ENCODE measurements around the gene BMPR1A. TPM values are rescaled to one million over a fixed set of nuclear protein-coding genes. Genes with fewer than 3 reads are reported as not detected.

BMPR1A gene
- polyA plus RNA-seq, 3 donors from 2014 or later = 0.99 to 3.3 (median 2.2) TPM

DNA sequence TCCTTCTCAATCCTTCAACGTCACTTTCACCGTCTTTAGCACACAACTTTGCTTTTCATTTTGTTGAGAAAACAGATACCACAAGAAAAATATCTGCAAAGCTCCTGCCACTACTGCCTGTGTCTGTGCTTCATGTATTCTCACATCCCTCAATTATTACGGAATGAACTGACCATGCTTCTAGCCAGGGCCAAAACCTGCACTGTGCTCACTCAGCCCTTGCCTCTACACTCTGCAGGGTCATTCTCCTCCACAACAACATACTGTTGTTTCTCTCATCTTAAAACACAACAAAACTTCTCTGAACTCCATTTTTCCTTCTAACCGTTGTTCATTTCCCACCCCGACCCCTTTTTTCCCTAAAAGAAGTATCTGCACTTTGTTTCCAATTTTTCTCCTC, 29.5 kb downstream of the BMPR1A start:
- peaks cover 0 to 9% (median 5%) of the 10 kb centered on the region in 3 donors for H3K36me3 Mint-ChIP-seq
- H3K9me3 Mint-ChIP-seq = peaks cover 0 to 2% (median 0%) of the 10 kb centered on the region in 6 donors
- peaks cover 0 to 4% (median 2%) of the 10 kb centered on the region in 3 donors for H3K27me3 Mint-ChIP-seq (ENCODE audit: low read depth in 3 of 3)
- no peak overlapping the region for H3K27ac Mint-ChIP-seq
- no peak overlapping the region for H3K4me3 Mint-ChIP-seq
- peaks cover 0 to 1% of the 10 kb centered on the region in 2 donors for H3K4me1 Mint-ChIP-seq
- no peak for DNase-seq

DNA sequence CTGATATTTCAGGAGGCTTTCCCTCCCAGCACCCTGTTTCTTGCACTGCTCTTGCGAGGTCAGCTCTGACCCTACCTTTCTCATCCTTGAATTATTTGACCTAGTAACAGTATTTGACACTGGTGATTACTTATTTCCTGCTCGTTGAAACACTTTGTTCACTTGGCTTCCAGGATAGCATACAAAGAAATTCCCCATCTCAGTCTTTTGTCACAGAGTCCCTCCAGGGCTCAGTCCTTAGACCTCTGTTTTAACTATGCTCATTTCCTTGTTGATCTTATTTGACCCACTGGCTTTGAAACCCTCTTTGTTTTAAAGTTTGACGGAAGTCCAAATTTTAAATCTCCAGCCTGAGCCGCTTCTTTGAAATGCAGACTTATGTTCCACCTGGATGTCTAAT, 29.9 kb downstream of the BMPR1A start:
- DNase-seq = no peak
- Mint-ChIP-seq H3K4me1 (peaks cover 0 to 1% of the 10 kb centered on the region in 2 donors), H3K27me3 (ENCODE audit: low read depth in 3 of 3) (peaks cover 0 to 4% (median 2%) of the 10 kb centered on the region in 3 donors), H3K36me3 (peaks cover 0 to 9% (median 5%) of the 10 kb centered on the region in 3 donors), H3K27ac (no peak overlapping the region), H3K4me3 (no peak overlapping the region), H3K9me3 (peaks cover 0 to 2% (median 0%) of the 10 kb centered on the region in 6 donors)

DNA sequence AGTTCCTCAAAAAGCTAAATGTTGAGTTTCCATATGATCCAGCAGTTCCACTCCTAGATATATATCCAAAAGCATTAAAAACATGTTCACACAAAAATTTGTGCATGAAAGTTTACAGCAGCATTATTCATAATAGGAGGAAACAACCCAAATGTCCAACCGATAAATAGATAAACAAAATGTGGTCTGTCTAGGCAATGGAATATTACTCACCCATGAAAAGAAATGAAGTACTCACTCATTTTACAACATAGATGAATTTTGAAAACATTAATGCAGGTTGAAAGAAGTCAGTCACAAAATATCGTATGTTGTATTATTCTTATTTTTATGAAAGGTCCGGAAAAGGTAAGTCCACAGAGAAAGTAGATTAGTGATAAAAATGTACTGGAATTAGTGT, 34.0 kb downstream of the BMPR1A start:
- peaks cover 0 to 2% (median 0%) of the 10 kb centered on the region in 3 donors for H3K27me3 Mint-ChIP-seq (ENCODE audit: low read depth in 3 of 3)
- peaks cover 0 to 2% (median 0%) of the 10 kb centered on the region in 6 donors for H3K9me3 Mint-ChIP-seq
- DNase-seq = no peak
- peaks cover 0 to 3% of the 10 kb centered on the region in 2 donors for H3K4me1 Mint-ChIP-seq
- peaks cover 0 to 5% (median 5%) of the 10 kb centered on the region in 3 donors for H3K36me3 Mint-ChIP-seq
- no peak overlapping the region for H3K4me3 Mint-ChIP-seq
- no peak overlapping the region for H3K27ac Mint-ChIP-seq

DNA sequence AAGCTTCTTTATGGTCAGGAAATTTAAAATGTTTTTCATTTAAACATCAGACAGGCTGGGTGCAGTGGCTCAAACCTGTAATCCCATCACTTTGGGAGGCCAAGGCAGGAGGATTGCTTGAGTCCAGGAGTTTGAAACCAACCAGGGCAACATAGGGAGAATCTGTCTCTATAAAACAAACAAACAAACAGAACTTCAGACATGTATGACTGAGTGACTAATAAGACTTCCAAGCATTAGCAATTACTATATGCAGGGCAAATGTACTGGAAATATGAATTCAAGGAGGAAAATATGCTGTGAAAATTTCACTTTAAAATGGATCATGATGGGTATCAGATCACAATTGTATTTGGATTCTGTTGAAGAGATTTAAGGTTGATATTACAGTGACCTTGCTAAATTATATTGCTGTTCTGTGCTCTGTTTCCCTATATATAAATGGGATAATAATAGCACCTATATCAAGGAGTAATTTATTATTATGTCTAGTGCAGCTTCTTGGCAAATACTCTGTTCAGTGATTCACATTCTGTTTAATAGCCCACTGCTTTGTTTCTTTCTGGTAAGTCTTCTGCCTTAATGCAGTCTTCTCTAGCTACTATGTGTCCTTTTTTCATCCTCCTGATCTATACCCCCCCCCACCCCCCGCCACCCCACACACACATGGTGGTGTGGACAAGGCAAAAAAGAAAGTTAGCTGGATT, 36.2 kb downstream of the BMPR1A start:
- no peak for DNase-seq
- H3K36me3 Mint-ChIP-seq = peaks cover 0 to 5% (median 2%) of the 10 kb centered on the region in 3 donors
- peaks cover 0 to 5% (median 0%) of the 10 kb centered on the region in 3 donors for H3K27me3 Mint-ChIP-seq (ENCODE audit: low read depth in 3 of 3)
- no peaks in the 10 kb centered on the region for H3K9me3 Mint-ChIP-seq
- H3K4me1 Mint-ChIP-seq = peaks cover 0 to 4% of the 10 kb centered on the region in 2 donors
- no peak overlapping the region for H3K4me3 Mint-ChIP-seq
- H3K27ac Mint-ChIP-seq = no peak overlapping the region

DNA sequence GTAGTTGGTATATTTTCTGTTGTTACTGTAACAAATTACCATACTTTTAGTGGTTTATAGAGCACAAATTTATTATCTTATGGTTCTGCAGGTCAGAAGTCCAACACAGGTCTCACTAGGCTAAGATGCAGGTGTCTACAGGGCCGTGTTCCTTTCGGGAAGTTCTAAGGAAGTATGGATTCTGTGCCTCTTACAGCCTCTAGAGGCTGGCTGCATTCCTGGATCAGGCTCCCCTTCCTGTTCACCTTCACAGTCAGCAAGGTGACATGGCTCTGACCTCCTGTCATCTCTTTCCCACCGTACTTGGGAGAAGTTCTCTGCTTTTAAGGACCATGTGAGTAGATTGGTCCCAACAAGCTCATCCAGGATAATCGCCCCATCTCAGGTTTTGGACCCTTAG, 37.3 kb downstream of the BMPR1A start:
- Mint-ChIP-seq H3K9me3 (no peaks in the 10 kb centered on the region), H3K27ac (no peak overlapping the region), H3K4me3 (no peak overlapping the region), H3K36me3 (peaks cover 0 to 4% (median 0%) of the 10 kb centered on the region in 3 donors), H3K4me1 (peaks cover 3 to 6% of the 10 kb centered on the region in 2 donors), H3K27me3 (ENCODE audit: low read depth in 3 of 3) (peaks cover 0 to 5% (median 0%) of the 10 kb centered on the region in 3 donors)
- DNase-seq = no peak

DNA sequence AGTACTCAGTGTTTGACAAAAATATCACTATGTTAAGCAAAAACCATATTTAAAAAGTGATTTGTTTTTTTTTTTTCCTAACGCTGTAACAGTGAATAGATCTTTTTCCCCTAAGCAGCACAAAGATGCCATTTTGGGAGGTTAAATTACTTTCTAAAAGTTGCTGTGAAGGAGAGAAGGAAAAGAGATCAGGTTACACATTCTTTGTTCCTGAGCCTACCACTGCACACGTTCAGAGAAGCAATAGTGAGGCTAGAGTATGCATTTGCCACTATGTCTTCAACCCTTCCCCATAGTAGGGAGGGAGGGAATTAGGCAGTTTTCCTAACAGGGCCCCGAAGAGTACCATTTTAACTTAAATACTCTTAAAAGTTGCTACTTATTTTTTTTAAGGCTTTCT, 38.9 kb downstream of the BMPR1A start:
- no peak for DNase-seq
- H3K9me3 Mint-ChIP-seq = no peaks in the 10 kb centered on the region
- peaks cover 0 to 4% (median 0%) of the 10 kb centered on the region in 3 donors for H3K36me3 Mint-ChIP-seq

DNA sequence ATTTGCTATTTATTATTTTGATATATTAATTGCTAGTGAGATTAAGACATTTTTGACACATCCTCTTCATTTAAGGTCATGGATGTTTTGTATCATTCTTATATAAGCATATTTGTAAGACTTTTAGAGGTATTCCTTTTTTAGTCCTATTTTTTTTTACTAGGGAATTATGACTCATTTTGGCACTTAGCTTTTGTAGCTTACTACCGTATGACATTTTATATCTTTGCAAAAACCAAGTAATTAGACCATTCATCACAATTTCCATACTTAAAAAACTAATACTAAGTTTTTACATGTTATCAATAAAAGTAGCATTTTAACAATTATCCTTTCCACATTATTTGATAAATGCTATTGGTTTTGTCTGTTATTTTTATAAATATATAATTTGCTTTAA, 41.6 kb downstream of the BMPR1A start:
- Mint-ChIP-seq H3K36me3 (peaks cover 0 to 4% (median 0%) of the 10 kb centered on the region in 3 donors), H3K4me1 (peaks cover 7 to 10% of the 10 kb centered on the region in 2 donors), H3K27me3 (ENCODE audit: low read depth in 3 of 3) (peaks cover 0 to 4% (median 0%) of the 10 kb centered on the region in 3 donors), H3K27ac (no peak overlapping the region), H3K9me3 (no peaks in the 10 kb centered on the region), H3K4me3 (no peak overlapping the region)
- DNase-seq = no peak

More for the DNA sequence above, 38.9 kb downstream of the BMPR1A start:
- peak overlapping the region in 1 of 6 donors; percentile 40 for H3K27ac Mint-ChIP-seq
- peaks cover 0 to 5% (median 0%) of the 10 kb centered on the region in 3 donors for H3K27me3 Mint-ChIP-seq (ENCODE audit: low read depth in 3 of 3)
- H3K4me1 Mint-ChIP-seq = peaks cover 7 to 11% of the 10 kb centered on the region in 2 donors
- no peak overlapping the region for H3K4me3 Mint-ChIP-seq

DNA sequence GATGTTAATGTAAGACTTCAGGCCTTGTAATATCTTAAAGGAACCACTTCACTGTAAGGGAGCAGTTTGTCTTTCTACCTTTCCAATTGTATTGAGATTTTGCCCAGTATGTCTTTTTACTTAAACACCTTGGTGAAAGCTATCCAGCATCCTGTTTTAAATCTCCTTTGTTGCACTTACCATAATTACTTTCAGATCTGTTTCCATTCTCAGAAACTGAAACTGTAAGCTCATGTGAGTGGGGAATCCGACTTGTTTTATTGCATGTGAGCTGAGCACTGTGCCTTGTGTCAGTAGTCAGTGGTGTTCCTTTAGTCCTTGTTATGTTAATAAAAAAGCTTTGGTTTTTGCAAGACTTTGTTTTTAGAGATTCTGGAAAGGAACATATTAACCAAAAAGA, 42.2 kb downstream of the BMPR1A start:
- Mint-ChIP-seq H3K27me3 (ENCODE audit: low read depth in 3 of 3) (peaks cover 0 to 4% (median 0%) of the 10 kb centered on the region in 3 donors), H3K4me3 (no peak overlapping the region)

DNA sequence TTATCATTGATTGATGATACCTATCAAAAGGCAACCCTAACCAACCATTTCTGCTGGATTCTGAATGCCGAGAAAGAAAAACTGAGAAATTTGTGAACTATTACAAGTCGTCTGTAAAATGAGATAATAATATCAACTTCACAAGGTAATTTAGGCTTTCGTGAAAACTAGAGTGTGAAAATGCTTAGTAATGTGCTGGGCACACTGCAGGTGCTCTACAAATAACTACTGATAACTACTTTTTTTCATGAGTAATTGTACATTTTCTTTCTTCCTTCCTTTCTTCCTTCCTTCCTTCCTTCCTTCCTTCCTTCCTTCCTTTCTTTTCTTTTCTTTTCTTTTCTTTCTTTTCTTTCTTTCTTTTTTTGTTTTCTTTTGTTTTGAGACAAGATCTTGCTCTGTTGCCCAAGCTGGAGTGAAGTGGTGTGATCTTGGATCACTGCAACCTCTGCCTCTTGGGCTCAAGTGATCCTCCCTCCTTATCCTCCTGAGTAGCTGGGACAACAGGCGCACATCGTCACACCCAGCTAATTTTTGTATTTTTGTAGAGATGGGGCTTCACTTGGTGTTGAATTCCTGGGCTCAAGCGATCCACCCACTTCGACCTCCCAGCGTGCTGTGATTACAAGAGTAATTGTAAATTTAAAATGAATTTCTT, 42.9 kb downstream of the BMPR1A start:
- peak overlapping the region in 1 of 6 donors; percentile 25 for H3K27ac Mint-ChIP-seq
- no peak overlapping the region for H3K4me3 Mint-ChIP-seq
- H3K27me3 Mint-ChIP-seq (ENCODE audit: low read depth in 3 of 3) = peaks cover 0 to 4% (median 0%) of the 10 kb centered on the region in 3 donors
- H3K9me3 Mint-ChIP-seq = no peaks in the 10 kb centered on the region
- no peak for DNase-seq
- H3K4me1 Mint-ChIP-seq = peaks cover 7 to 8% of the 10 kb centered on the region in 2 donors
- peaks cover 0 to 4% (median 0%) of the 10 kb centered on the region in 3 donors for H3K36me3 Mint-ChIP-seq

More for the DNA sequence above, 42.2 kb downstream of the BMPR1A start:
- DNase-seq = no peak
- peaks cover 7 to 10% of the 10 kb centered on the region in 2 donors for H3K4me1 Mint-ChIP-seq
- H3K36me3 Mint-ChIP-seq = peaks cover 0 to 4% (median 0%) of the 10 kb centered on the region in 3 donors
- no peaks in the 10 kb centered on the region for H3K9me3 Mint-ChIP-seq
- H3K27ac Mint-ChIP-seq = peak overlapping the region in 1 of 6 donors; percentile 65

DNA sequence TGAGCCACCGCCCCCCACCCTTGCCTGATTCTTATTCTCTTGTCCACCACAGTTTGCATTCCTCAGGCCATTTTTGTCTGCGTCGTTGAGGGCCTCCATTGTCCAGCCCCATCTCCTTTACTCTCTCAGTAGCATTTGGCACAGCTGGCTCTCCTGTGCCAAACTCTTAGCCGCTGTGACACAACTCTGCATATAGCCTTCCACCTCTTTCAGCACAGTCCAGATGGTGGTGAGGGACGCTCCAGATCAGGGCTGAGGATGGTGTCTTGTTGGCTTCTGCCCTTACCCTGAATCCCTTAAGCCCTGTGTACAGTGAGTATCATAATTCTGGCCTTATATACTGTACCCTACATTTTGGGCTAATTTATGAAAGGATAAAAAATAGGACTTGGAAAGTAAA, 45.6 kb downstream of the BMPR1A start:
- H3K27ac Mint-ChIP-seq = no peak overlapping the region
- H3K4me3 Mint-ChIP-seq = no peak overlapping the region
- no peaks in the 10 kb centered on the region for H3K27me3 Mint-ChIP-seq (ENCODE audit: low read depth in 3 of 3)
- no peak for DNase-seq
- peaks cover 0 to 5% (median 4%) of the 10 kb centered on the region in 3 donors for H3K36me3 Mint-ChIP-seq
- H3K4me1 Mint-ChIP-seq = peaks cover 7 to 8% of the 10 kb centered on the region in 2 donors
- H3K9me3 Mint-ChIP-seq = no peaks in the 10 kb centered on the region

DNA sequence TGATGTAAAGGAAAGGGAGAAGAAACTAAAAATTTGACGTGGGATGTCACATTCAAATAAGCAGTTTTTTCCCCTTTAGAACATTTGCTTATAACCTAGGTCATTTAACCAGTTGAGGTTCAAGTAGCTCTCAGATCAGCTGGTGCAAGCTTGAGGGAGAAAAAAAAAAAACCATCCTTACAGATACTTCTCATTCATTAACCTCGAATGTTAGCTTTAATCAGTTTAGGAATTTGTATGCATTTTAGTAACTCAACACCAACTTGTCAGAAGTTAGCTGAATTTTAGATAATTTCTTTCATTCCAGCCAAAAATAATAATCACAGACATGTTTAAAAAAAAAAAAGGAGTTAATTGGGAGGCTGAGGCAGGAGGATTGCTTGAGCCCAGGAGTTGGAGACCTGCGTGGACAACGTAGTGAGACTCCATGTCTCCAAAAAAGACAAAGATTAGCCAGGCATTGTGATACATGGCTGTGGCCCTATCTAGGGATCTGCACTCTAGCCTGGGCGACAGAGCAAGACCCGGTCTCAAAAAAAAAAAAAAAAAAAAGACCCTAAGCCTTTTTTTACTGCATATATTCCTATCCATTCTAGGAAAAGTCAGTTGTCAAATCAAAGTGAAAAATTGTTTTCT, 46.2 kb downstream of the BMPR1A start:
- Mint-ChIP-seq H3K27ac (no peak overlapping the region), H3K9me3 (no peaks in the 10 kb centered on the region), H3K4me3 (no peak overlapping the region), H3K36me3 (peaks cover 0 to 5% (median 2%) of the 10 kb centered on the region in 3 donors), H3K4me1 (peaks cover 7 to 8% of the 10 kb centered on the region in 2 donors), H3K27me3 (ENCODE audit: low read depth in 3 of 3) (no peaks in the 10 kb centered on the region)
- no peak for DNase-seq

DNA sequence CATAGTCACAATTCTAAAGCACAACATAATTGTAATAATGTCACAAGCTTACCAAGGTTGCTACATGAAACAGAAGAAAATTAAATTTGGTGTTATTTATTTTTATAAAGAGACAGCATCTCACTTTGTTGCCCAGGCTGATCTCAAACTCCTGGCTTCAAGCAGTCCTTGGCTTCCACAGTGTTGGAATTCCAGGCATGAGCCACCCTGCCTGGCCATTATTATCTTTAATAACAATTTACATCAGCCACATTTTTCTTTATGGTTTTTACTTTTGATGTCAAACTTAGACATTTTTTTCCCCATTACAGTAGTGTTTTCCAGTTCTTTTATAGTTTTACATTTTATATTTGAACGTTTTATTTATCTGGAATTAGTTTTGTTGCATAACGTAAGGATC, 46.7 kb downstream of the BMPR1A start:
- H3K4me1 Mint-ChIP-seq = peaks cover 7% of the 10 kb centered on the region in 2 donors
- H3K4me3 Mint-ChIP-seq = no peak overlapping the region
- no peaks in the 10 kb centered on the region for H3K27me3 Mint-ChIP-seq (ENCODE audit: low read depth in 3 of 3)
- no peaks in the 10 kb centered on the region for H3K9me3 Mint-ChIP-seq
- no peak overlapping the region for H3K27ac Mint-ChIP-seq
- H3K36me3 Mint-ChIP-seq = peaks cover 0 to 5% (median 0%) of the 10 kb centered on the region in 3 donors
- no peak for DNase-seq

DNA sequence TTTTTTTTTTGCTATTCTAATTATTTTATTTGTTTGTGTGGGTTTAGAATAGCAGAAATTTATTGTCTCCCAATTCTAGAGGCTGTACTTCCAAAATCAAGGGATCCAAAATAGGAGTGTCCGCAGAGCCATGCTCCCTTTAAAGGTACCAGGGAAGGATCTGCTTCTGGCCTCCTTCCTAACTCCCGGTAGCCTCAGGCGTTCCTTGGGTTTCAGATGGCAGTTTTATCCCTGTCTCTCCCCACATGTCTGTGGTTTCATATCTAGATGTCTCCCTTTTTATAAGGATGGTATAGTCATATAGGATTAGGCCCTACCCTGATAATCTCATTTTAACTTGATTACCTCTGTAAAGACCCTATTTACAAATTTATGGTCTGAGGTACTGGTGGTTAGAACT, 48.4 kb downstream of the BMPR1A start:
- no peaks in the 10 kb centered on the region for H3K4me1 Mint-ChIP-seq

DNA sequence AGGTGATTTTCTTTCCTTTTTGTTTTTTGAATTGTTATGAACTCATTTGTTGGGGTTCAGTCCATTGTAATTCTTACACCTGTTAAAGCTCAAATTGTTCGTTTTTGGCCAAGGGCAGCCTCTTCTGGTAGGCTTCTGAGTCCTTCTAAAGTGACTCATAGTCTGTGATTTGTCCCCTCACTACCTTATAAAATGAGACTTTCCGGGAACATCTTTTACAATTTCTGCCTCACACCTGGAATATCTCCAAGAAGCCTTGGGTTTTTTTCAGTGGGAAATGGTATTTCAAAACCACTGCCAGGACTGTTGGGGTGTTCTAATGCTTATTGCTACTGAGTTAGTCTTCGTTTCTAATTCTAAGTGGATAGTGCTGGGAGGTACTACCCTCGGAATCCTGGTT, 56.7 kb downstream of the BMPR1A start:
- Mint-ChIP-seq H3K4me3 (no peak overlapping the region), H3K27me3 (ENCODE audit: low read depth in 3 of 3) (no peaks in the 10 kb centered on the region), H3K4me1 (no peaks in the 10 kb centered on the region), H3K9me3 (no peaks in the 10 kb centered on the region), H3K36me3 (peaks cover 4% of the 10 kb centered on the region in 3 donors), H3K27ac (no peak overlapping the region)
- DNase-seq = no peak

More for the DNA sequence above, 48.4 kb downstream of the BMPR1A start:
- Mint-ChIP-seq H3K36me3 (peaks cover 0 to 9% (median 0%) of the 10 kb centered on the region in 3 donors), H3K4me3 (no peak overlapping the region), H3K9me3 (no peaks in the 10 kb centered on the region), H3K27ac (no peak overlapping the region), H3K27me3 (ENCODE audit: low read depth in 3 of 3) (no peaks in the 10 kb centered on the region)
- DNase-seq = no peak

Measured in immature natural killer cell (primary cell).